ENCODE results near the gene CTNNA1.

CTNNA1 gene

DNA sequence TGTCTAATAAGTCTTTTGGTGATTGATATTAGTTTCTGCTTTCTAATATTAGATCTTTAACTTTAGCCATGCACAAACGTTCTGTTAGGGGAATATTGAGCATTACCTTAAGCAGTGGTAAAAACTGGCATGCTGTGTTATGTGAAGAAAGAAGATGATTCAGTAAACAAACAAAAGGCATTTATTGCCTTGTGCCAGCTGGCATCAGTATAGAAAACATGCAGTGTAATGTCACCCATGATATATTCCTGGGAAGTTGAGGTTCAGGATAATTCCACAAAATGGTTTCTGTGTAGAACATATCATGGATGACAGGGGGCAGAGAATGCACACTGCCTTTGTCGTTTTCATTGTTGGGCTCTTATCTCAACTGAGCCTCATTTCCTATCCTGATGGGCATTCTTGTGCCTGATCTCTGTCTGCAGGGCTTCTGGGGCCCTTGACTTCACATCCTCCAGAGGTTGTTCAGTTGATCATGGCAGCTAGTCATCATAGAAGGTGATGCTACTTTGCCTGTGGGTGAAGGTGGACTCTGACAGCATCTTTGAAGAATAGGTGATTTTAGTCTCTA lies 97.7 kb downstream of the CTNNA1 start:
- DNase-seq (ENCODE audit: low spot score) = no peak

DNA sequence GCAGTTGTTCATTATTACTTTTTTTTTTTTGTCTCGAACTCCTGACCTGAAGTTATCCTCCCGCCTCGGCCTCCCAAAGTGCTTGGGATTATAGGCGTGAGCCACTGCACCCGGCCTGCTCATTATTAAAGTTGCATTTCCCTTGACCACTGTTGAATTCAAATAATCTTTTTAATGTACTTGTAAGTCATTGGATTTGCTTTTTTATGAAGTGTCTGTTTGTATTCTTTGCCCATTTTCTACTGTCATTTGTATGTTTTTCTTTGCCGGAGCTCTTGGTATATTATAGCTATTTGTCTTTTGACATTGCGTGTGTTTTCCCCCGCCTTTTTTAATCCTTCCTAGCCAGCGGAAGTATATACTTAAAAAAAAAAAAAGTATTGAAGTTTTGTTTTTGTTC lies 99.9 kb downstream of the CTNNA1 start:
- DNase-seq (ENCODE audit: low spot score) = no peak

DNA sequence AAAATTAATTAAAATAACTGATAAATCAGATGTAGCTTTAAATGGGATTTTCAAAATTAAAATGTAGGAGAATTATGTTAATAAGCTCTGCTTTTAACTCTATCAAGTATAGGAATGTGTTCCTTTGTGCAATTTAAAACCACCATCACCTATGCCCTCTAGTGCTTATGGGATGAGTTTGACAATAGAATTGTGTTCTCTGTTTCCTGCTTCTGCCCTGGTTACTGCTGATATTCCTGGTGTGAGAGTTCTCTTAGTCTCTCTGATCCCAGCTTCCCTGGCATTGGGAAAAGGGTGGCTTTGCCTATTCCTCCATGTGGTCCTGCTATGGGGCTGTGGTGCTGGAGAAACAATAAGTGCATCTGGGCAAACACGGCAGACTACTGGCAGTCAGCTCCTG lies 113.8 kb downstream of the CTNNA1 start:
- DNase-seq (ENCODE audit: low spot score) = no peak

DNA sequence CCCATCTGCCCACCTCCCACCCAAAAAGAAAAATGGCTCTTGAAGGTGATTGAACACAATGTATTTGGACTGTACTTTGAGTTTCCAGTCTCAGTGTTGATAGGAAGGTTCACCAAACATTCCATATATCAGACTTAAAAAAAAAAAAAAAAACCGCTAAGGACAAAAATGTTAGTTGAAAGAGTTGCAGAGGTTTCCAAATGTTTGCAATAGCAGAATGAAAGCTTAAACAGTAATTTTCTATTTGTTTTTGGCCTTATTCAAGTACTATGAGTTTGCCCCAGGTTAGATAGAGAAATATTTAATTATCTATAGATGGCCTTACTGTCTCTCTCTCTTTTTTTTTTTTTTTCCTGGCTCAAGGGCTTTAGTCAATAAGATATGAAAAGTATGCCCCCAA lies 115.8 kb downstream of the CTNNA1 start:
- no peak for DNase-seq (ENCODE audit: low spot score)

DNA sequence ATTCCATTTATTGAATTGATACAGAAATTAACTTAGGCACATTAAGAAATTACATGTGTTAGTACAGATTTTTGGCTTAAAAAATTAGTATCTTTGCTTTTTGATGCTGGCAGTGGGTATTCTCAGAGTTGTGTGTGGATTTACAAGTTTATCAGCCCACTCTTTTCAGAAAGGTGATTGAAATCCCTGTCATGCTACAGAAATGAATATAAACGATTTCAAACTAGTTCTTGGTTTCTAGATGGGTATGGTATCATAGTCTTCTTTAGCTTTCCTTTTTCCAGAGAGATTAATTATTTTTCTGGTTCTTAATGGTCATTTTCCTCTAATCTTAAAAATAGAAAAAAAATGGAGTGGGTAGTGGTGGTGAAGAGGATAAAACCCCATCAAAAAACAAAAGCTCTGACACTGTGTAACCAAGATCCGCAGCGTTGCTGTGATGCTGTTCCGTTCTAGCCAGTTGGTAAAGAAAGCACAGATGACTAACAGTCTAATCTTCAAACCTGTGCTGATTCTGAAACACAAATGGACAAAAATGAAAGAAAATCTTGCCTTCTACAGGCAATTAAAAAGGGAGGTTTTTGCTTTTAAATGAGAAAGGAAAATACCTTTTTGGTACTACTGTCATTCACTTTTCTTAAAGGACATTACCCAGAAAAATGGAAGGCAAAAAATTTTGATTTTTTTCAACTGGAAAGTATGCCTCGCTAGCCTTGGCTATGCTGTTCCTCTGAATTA lies 116.7 kb downstream of the CTNNA1 start:
- peak; percentile 36 for DNase-seq (ENCODE audit: low spot score)

DNA sequence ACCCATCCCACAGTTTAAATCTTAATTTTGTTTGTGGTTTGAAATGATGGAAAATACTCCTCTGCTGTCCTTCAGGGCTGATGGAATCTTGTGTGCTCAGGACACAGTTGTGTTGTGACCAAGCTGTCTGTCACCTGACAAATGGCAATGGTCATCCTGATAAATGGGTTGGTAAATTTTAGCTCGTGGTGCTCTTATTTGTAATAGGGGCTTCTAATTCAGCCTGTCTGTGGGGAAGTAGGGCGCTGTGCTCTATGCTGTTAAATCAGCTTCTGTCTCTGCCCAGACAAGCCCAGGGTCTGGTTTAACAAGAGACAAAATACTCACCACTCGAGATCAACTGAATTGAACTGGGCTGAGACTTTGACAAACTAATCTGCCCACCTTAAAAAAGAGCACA lies 117.4 kb downstream of the CTNNA1 start:
- DNase-seq (ENCODE audit: low spot score) = no peak

DNA sequence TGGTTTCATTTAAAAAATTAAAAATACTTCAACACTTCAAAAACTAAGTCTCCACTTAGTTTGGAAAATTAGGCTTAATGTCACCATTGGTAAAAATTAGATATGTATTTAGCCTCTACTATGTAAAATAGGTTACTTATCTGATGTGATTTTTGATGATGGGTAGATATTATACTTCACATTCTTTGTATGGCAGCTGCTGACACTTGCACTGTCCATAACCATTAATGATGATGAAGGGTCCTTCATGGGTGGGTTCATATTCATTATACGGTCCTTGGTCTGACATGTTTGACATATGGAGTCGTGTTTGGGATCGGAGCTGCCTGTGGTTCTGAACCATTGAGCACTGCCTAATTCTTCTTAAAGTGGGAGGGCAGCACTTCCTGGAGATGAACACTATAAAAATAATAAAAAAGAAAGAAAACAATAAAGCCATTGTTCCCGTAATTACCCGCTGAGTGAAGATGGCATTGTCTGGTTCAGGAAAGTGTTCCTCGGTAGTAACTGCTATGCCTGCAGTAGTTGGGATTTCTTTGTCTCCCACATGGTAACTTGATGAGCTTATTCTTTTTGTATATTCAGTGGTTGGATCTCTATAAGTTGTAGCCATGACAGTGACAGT lies 119.7 kb downstream of the CTNNA1 start:
- peak; percentile 15 for DNase-seq (ENCODE audit: low spot score)

DNA sequence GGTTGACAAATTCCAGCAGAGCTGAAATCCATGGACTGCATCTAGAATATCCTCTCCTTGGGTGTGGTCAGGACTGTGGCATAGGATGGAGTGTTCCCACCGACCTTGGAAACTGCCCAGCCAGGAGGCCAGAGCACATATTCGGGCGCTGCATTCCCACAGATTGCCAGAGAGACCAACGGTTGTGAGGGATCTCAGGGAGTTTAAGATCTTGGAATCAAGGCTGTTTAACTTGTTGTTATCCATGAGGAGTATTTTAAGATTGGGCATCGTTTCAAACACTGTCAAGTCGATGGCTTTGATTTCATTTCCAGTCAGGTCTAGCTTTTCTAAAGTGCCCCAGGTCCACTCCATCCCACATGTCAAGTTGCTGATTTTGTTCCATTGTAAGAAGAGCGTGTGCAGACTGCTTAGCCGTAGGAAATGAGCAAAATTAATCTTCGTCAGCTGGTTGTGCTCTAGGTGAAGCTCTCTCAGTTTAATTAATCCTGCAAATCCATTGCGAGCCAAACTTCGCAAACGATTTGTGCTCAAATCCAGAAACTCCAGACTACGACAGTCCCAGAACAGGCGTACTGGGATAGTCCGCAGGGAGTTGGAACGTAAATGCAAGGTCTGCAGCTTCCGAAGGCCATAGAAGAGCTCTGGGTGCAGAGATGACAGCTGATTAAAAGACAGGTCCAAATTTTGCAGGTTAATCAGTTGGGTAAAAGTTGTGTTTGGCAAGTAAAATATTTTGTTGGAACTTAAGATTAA lies 120.4 kb downstream of the CTNNA1 start:
- no peak for DNase-seq (ENCODE audit: low spot score)

DNA sequence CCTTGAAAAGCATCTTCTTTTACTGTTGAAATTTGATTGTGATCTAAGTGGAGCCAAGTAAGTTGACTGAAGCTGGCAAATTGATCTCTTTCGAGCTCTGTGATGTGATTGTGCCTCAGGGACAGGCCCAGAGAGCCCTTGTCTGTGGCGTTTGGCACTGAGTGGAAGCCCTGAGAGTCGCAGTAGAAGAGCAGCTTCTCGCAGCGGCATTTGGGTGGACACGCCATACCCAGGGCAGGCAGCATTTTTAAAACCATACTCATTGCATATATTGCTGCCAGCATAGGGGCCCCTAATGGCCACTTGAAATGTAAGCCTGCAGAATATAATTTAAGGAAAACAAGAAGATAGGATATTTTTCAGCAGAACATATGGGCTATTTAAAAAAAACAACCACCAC lies 121.0 kb downstream of the CTNNA1 start:
- DNase-seq (ENCODE audit: low spot score) = no peak

DNA sequence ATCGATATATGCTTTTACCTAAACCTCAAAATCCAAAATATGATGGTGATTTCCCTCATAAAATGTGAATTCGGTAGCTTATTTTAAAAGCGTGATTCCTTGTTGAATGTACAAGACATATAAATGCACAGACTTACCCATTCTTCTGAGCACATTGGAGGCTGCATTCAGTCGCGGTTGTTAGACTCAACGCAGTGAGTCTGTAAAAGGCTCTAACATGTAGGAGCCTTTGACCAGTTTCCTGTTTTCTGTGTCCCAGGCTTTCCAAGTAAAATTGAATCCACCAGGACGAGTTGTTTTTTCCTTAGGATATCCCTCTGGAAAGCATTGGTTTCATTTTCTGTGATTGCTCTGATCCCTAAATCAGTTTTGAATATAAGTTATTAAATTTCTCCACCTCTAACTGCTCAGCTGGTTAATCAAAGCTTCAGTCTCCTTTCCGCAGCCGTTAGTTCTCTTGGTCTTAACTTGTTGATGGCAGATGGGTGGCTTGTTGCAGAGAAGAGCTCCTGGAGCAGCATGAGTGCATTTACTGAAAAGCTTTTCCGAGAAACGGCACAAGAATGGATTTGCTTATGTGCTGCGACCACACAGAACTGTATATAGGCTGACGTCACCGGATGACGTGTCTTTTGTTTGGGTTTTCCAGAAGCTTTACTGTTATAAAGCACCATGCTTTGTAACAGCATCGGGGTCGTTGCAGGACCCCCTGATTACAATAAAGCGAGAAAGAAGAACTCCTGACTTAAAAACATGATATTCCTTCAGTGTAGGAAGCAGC lies 121.7 kb downstream of the CTNNA1 start, which contains the start of gene LRRTM2:
TSS of gene LRRTM2 (minus strand) at position 565 of the 781 bp plus-strand sequence. CDS start at position 141, 424 bp downstream.
- peak; percentile 41 for DNase-seq (ENCODE audit: low spot score)

DNA sequence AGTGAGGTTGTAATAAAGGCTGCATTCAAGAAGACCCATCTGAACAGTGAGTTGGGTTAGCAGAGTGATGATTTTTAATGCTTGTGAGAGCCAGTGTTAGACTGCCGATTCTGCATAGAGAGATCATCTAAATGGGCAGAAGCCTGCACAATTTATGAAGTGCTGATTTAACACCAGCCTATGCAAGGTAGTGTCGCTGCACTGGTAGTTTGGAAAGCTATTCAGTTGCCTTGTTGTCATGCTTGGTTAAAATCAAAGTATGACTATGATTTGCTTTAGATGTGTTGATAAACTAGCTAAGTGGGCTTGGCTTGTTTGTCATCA lies 122.3 kb downstream of the CTNNA1 start:
- no peak for DNase-seq (ENCODE audit: low spot score)

DNA sequence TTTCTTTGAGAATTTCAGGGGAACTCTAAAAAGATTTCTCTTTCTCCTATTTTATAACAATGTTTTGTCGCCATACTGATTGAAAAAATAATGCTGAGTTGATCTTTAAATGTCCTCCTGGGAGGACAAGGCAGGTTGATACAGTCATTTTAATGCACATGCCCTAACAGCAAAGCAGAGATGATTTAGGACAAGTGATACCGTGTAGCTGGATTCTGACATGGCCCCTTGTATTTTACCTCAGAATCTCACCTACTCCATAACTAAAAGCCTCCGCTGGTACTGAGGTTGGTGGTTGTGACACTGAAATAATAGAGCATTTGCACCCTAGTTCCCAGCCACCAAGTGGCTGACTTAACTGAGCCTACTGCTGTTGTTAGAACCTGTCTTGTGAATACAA lies 122.7 kb downstream of the CTNNA1 start:
- no peak for DNase-seq (ENCODE audit: low spot score)

DNA sequence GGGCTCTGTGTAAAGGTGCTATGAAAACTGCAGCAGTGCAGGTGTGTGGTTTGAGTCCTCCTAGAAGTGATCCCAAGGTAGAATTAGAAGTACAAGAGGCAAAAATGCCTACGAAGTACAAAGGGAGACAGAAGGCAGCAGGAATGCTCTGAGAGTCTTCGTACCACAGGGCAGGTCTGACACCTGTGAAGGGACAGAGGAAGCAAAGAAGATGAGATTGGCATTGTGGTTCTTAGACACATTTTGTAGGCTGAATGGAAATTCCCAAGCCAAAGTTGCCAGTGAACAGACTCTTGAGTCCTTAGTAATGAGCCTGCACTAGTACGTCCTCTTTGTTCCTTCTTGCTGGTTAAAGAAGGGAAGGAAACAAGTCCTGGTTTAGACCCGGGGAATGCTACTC lies 123.6 kb downstream of the CTNNA1 start:
- no peak for DNase-seq (ENCODE audit: low spot score)

DNA sequence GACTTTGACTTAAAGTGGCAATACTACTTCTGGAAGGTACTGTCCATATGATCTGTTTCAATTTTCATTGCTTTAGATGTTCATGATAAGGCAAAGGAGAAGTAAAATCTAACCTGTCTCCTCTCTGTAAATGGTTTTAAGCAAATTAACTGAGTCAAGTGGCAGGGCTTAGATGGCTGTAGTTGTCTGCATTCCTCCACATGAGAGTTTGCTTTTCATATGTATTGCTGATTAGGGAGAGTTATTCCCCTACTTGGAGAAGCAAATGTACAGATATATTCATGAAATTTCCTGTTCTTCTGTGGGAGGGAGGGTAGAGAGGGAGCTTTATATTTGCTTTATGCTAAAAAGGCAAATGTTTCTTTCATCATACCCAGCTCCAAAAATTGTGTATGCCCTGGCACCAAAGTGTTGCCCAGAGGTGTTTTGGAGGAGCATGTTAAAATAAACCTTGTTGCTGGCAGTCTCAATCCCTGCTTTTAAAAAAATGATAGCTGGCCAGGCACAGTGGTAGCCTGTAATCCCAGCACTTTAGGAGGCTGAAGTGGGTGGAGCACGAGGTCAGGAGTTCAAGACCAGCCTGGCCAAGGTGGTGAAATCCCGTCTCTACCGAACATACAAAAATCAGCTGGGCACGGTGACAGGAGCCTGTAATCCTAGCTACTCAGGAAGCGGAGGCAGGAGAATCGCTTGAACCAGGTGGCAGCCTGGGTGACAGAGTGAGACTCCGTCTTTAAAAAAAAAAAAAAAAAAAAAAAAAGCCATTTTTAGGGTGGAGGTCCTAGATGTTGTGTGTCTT lies 125.4 kb downstream of the CTNNA1 start:
- DNase-seq (ENCODE audit: low spot score) = no peak

DNA sequence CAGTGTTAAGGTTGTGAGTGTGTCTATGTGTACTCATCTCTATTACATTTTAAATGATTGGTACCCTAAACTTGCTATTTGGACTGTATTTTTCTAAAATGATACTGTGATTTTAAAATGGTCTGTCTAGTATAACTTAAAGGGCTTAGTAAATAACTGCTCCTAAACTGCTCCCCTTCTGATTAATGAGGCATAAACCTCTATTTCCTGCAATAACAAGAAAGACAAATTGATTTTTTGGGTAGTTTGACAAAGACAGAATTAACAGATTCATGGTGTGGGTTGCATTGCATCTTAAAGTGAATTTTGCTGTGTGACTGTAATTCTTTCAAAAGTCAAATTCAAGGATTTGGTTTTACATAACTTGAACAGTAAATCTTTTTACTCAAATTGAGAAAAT lies 130.0 kb downstream of the CTNNA1 start:
- DNase-seq (ENCODE audit: low spot score) = no peak

DNA sequence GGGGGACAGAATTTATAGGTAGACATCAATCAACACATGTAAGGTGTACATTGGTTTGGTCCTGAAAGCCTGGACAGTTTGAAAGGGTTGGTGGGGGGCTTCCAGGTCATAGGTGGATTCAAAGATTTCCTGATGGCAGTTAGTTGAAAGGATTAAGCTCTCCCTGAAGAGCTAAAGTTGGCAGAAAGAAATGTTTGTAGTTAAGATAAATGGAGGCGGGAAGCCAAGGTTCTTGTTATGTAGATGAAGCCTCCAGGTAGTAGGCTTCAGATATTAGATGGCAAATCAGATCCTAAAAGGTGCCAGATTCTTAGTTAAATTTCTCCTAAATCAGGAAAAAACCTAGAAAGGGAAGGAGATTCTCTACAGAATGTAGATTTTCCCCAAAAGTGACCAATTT lies 130.9 kb downstream of the CTNNA1 start:
- no peak for DNase-seq (ENCODE audit: low spot score)

DNA sequence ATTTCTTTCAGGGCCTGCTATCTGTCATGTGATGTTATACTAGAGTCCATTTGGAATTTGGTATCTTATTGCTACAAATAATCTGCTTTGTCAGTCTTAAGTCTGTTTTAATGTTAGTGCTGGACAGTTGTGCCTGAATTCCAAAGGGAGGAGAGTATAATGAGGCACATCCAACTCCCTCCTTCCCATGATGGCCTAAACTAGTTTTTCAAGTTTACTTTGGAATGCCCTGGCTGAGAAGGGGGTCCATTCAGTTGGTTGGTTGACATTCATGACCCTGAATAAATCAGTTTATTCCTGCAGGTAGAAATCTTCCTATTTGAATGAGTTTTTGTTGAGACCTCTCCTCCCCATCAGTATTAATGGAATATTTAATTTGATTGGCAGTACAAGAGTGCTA lies 131.3 kb downstream of the CTNNA1 start:
- DNase-seq (ENCODE audit: low spot score) = no peak

DNA sequence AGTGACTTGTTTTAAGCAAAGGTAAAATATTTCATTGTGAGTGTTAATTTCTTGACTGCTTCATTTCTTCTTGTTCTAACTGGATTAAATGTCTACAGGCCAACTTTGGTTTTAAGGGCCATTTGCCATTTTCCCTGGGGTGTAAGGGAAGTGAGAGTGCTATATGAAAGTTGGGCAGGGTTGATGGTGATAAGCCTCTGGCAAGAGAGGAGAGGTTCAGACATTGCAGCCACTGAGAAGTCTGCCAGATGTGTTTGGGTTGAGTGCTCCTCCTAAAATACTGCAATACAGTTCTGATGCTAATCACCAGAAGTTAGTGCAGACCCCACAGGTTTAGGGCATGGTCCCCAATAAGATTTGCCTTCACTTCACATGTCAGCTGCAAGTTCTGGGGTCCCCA lies 136.8 kb downstream of the CTNNA1 start:
- DNase-seq (ENCODE audit: low spot score) = no peak

DNA sequence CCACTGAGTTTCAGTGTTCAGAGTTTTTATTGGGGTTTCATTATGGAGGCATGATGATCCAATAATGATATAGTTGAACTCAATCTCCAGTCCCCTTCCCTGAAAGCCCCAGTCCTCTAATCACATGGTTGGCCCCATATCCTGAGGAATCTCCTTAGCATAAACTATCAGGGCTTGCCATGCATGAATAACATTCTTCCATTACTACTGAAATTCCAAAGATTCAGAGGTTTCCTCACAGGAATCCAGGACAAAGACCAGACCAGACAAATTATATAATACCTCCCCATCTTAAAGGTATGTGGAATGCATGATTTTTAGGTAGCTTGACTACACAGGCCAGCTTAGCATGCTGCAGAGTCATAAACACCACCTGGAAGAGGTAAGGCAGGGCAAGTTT lies 137.4 kb downstream of the CTNNA1 start:
- DNase-seq (ENCODE audit: low spot score) = peak; percentile 57

DNA sequence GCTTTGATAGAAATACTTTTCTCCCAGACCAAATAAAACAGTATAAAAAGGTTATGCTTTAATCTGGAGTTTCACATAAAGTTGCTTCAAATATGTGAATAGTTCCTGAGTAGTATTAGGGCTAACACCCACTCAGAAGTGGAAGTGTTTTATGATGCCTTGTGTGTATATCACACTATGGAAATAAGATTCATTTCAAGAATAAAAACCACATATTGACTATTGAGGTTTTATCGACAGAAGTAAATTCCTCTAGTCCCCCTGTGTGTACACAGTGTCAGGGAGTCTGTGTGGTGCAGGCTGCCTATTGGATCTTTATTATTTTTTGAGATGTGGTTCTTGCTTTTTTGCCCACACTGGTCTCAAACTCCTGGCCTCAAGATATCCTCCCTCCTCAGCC lies 142.7 kb downstream of the CTNNA1 start:
- DNase-seq (ENCODE audit: low spot score) = no peak

DNA sequence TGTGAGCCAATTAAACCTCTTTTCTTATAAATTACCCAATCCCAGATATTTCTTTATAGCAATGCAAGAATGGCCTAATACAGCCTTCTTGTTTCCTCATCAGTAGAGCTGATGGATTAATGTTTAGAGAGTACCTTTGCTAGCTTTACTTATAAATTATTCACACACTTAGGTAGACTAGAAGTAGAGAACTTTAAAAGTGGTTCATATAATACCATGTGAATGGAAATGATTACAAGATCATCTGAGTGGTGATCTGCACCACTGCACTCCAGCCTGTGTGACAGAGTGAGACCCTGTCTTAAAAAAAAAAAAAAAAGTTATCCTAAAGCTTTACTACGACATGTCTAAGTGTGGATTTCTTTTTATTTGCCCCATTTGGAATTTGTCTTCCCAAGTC lies 145.1 kb downstream of the CTNNA1 start:
- peak; percentile 7 for DNase-seq (ENCODE audit: low spot score)
